Measurements from ENCODE around the gene TMEM256. TPM values are rescaled to one million over a fixed set of nuclear protein-coding genes. Genes with fewer than 3 reads are reported as not detected.

The TMEM256 gene
- total RNA-seq, 2 donors from 2014 or later: 133 to 175 TPM

- H3K27ac ChIP-seq (ENCODE audit: low read depth, low read length): no peak overlapping the region
- no peak overlapping the region for H3K4me3 ChIP-seq (ENCODE audit: low read length)
- H3K36me3 ChIP-seq (ENCODE audit: control insufficient read depth, insufficient read depth, low read length): no peaks in the 10 kb centered on the region
- no peak for DNase-seq
- no peaks in the 10 kb centered on the region for H3K27me3 ChIP-seq (ENCODE audit: control insufficient read depth, insufficient read depth, low read length, poor library complexity, severe bottlenecking)
- peaks cover 26% of the 10 kb centered on the region for H3K27me3 Mint-ChIP-seq (ENCODE audit: insufficient read depth)
- no peaks in the 10 kb centered on the region for H3K36me3 Mint-ChIP-seq (ENCODE audit: low read depth)
- H3K9ac ChIP-seq (ENCODE audit: extremely low read depth, low read length, poor library complexity, severe bottlenecking): no peak overlapping the region
- no peaks in the 10 kb centered on the region for H3K9me3 Mint-ChIP-seq
- H3K4me1 ChIP-seq (ENCODE audit: control insufficient read depth, insufficient read depth, low read length): no peaks in the 10 kb centered on the region
- H3K9me3 ChIP-seq (ENCODE audit: control insufficient read depth, low read length): no peaks in the 10 kb centered on the region
- H3K27ac Mint-ChIP-seq: no peak overlapping the region
- no peak for TF ChIP-seq CTCF (conservative IDR thresholded peaks at IDR 0.05)
- H3K4me1 Mint-ChIP-seq: no peaks in the 10 kb centered on the region
- no peak overlapping the region for H3K4me3 Mint-ChIP-seq
- 94 to 99% methylated on average over 18 to 33 of the region's 33 CpGs for WGBS, 2 experiments (ENCODE audit: insufficient coverage in 1 of 2, insufficient read length in 1 of 2)
Measured at GRCh38 chr17:7426203-7426863, 22.4 kb upstream of the TMEM256 start.

- Histone ChIP-seq H3K9me3 (ENCODE audit: control insufficient read depth, low read length) (no peaks in the 10 kb centered on the region), H3K9ac (ENCODE audit: extremely low read depth, low read length, poor library complexity, severe bottlenecking) (no peak overlapping the region), H3K4me1 (ENCODE audit: control insufficient read depth, insufficient read depth, low read length) (no peaks in the 10 kb centered on the region), H3K27me3 (ENCODE audit: control insufficient read depth, insufficient read depth, low read length, poor library complexity, severe bottlenecking) (no peaks in the 10 kb centered on the region), H3K27ac (ENCODE audit: low read depth, low read length) (no peak overlapping the region), H3K36me3 (ENCODE audit: control insufficient read depth, insufficient read depth, low read length) (no peaks in the 10 kb centered on the region), H3K4me3 (ENCODE audit: low read length) (no peak overlapping the region)
- Mint-ChIP-seq H3K27ac (no peak overlapping the region), H3K9me3 (no peaks in the 10 kb centered on the region), H3K4me3 (no peak overlapping the region), H3K4me1 (no peaks in the 10 kb centered on the region), H3K36me3 (ENCODE audit: low read depth) (no peaks in the 10 kb centered on the region), H3K27me3 (ENCODE audit: insufficient read depth) (peaks cover 20% of the 10 kb centered on the region)
- 89 to 92% methylated on average over 7 to 8 of the region's 8 CpGs for WGBS, 2 experiments (ENCODE audit: insufficient coverage in 1 of 2, insufficient read length in 1 of 2)
- TF ChIP-seq CTCF (conservative IDR thresholded peaks at IDR 0.05): no peak
- DNase-seq: no peak
Measured at GRCh38 chr17:7425756-7426155, 21.9 kb upstream of the TMEM256 start.

- Histone ChIP-seq H3K9ac (ENCODE audit: extremely low read depth, low read length, poor library complexity, severe bottlenecking) (no peak within 1 kb of the TSS), H3K4me1 (ENCODE audit: control insufficient read depth, insufficient read depth, low read length) (no peaks in the 10 kb centered on the region), H3K4me3 (ENCODE audit: low read length) (no peak within 1 kb of the TSS), H3K9me3 (ENCODE audit: control insufficient read depth, low read length) (no peaks in the 10 kb centered on the region), H3K27me3 (ENCODE audit: control insufficient read depth, insufficient read depth, low read length, poor library complexity, severe bottlenecking) (no peaks in the 10 kb centered on the region), H3K36me3 (ENCODE audit: control insufficient read depth, insufficient read depth, low read length) (no peaks in the 10 kb centered on the region), H3K27ac (ENCODE audit: low read depth, low read length) (no peak within 1 kb of the TSS)
- Mint-ChIP-seq H3K27ac (no peak within 1 kb of the TSS), H3K27me3 (ENCODE audit: insufficient read depth) (peaks cover 18% of the 10 kb centered on the region), H3K9me3 (no peaks in the 10 kb centered on the region), H3K4me1 (no peaks in the 10 kb centered on the region), H3K4me3 (no peak within 1 kb of the TSS), H3K36me3 (ENCODE audit: low read depth) (no peaks in the 10 kb centered on the region)
- no peak for TF ChIP-seq CTCF (conservative IDR thresholded peaks at IDR 0.05)
- no peak for DNase-seq
- WGBS, 2 experiments (ENCODE audit: insufficient coverage in 1 of 2, insufficient read length in 1 of 2): 95 to 96% methylated on average over 4 to 7 of the region's 7 CpGs
Measured at GRCh38 chr17:7425316-7425715, 21.4 kb upstream of the TMEM256 start, which contains the start of gene SPEM2. Gene SPEM2 (plus strand): TSS chr17:7425616. CDS start chr17:7425689, 73 bp downstream.
